Choroid plexus epithelial cell (primary cell): ENCODE results near the gene NFATC2.

Source experiments
- DNase-seq: peaks from one replicate; pipeline ENCODE4 v3.0.0-alpha.2; 2010; ENCODE audit warnings: low read depth
- H3K4me3 ChIP-seq: 2 replicates; pipeline ENCODE4 v1.5.1; 2011; ENCODE audit warnings: low read depth, mild to moderate bottlenecking, control low read depth, low read length, moderate library complexity
- TF ChIP-seq, protein P1 (sequence below): conservative IDR thresholded peaks from 2 replicates; pipeline ENCODE4 v1.5.1; 2011; ENCODE audit warnings: low read depth, mild to moderate bottlenecking, control low read depth, inconsistent platforms, low read length, moderate library complexity

Gene NFATC2

DNA sequence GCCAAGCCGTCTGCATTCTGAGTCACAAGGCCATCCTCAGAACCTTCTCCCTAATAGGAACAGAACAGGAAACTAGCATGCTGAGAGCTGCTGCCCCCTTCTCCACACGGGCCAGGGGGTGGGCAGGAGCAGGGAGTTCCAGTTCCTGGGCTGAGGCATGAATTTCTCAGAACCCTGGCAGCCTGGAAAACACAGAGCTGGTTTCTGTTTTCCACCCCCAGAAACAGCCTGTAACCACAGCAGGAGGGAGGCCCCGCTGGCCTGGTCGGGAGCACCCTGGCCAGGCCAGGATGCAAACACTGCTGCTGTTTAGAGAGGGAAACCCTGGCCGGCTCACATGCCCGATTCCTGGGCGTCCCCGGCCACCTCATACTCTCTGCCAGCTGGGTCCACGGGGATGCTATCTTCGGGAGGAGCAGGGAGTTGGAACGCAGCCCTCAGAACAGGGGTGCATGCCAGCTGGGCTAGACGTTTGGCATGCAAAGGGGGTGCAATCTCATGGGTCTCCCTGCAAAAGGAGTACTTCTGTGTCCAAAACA lies 130.1 kb downstream of the NFATC2 start:
- DNase-seq: peak; percentile 81
- TF ChIP-seq, protein P1, sequence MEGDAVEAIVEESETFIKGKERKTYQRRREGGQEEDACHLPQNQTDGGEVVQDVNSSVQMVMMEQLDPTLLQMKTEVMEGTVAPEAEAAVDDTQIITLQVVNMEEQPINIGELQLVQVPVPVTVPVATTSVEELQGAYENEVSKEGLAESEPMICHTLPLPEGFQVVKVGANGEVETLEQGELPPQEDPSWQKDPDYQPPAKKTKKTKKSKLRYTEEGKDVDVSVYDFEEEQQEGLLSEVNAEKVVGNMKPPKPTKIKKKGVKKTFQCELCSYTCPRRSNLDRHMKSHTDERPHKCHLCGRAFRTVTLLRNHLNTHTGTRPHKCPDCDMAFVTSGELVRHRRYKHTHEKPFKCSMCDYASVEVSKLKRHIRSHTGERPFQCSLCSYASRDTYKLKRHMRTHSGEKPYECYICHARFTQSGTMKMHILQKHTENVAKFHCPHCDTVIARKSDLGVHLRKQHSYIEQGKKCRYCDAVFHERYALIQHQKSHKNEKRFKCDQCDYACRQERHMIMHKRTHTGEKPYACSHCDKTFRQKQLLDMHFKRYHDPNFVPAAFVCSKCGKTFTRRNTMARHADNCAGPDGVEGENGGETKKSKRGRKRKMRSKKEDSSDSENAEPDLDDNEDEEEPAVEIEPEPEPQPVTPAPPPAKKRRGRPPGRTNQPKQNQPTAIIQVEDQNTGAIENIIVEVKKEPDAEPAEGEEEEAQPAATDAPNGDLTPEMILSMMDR: no peak
- peak overlapping the region; percentile 17 for H3K4me3 ChIP-seq

DNA sequence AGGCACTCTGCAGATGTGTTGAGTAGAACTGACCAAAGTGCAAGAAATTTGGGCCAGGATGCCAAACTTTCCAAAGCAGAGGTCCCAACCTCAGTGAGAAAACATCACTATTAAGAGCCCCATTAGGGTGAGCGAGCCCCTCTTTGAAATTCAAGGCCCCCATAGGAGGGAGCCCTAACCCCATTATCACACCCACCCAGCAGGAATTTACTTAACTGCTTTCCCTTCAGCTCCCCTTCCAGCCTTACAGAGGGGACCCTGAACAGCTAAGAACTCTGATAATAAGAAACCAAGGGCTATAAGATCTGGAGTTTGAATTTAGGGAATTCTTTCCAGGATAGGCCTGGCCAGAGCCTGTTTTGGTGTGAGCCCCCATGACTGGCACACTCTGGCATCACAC lies 130.6 kb downstream of the NFATC2 start:
- no peak overlapping the region for H3K4me3 ChIP-seq
- DNase-seq: no peak
- TF ChIP-seq, protein P1: peak; percentile 22

DNA sequence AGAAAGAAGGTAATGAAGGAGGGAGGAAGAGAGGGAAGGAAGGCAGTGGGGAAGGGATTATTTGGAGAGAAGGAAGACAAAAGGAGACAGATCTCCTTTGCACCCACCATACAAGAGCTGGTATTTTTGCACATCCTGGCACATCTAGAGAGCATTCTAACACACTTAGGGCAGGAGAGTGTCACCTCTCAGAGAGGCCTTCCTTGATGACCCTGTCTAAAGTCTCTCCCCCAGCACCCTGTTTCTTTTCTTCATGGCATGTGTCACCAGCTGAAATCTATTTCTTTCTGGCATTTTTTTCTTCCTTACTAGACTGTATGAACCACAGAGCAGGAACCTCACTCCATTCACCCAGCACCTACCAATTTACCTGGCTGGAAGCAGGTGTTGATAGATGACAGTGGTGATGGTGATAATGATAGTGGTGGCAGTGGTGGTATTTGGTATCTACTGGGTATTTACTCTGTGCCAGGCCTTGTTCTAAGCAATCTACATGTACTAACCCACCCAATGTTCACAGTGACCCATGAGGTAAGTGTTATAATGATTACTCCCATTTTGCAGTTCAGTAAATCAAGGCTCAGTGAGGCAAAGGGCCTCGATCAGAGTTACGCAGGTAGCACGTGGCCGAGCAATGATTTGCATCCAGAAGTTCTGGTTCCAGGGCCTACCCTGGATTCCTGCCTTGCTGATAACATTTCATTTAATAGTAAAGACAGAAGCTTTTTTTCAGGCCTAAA lies 131.8 kb downstream of the NFATC2 start:
- DNase-seq: no peak
- no peak overlapping the region for H3K4me3 ChIP-seq
- TF ChIP-seq, protein P1: no peak

DNA sequence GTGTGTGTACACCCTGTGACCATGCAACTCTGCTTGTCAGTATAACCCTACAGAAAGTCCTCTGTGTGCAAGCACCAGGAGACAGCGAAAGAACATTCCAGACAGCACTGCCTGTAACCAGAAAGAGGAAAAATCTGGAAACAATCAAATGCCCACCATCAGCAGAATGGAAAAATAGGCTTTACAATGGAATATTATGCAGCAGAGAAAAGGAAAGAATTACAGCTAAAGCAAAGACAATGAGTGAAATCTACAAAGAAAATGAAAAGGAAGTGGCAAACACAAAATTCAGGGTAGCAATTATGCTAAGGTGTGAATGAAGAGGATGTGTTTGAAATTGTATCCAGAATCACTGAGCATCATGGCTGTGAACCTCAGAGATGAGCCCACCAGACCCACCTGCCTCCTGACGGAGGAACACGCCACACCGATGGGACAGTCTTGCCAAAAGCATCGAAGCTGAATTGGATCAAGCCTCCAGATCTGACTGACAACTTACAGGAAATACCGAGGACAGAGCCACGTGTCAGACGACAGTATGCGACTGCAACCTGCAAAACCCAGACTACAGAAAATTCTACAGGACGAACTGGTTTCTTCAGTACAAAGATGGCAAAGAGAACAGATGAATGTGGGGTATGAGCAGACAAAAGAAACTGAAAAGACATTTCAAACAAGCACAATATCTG lies 133.2 kb downstream of the NFATC2 start:
- no peak for DNase-seq
- TF ChIP-seq, protein P1: no peak
- H3K4me3 ChIP-seq: no peak overlapping the region

DNA sequence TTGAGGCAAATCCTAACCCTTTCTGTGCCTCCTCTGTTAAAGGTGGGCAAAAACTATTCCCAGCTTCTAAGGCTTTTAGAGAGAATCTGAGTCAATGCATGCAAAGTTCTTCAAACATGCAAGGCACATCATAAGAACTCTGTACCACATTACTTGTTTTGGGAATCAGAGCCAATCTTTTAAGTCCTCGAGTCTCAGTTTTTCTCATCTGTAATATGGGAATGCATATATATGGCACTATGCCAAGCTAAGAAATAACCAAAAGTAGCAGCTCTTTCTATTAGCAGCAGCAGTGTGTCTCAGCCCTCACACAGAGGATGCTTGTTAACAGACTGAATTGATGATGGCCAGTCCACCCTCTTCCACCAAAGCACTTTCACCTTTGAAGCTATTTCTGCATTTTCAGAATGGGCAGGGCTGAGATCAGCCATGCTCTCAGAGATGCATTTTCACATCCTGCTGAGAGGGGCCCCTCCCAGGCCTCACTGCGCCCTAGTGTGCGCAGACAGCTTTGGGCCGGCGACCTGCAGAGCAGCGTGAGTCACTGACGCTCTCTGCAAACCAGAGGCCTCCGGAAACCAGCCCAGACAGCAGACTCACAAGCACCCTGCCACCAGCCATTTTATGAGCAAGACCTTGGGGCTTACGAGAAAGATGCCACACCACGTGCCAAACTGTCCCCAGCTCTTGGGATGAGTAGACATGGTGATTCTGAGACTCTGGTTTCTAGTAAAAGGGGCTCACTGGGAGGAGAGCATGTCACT lies 138.0 kb downstream of the NFATC2 start:
- TF ChIP-seq, protein P1: no peak
- peak; percentile 94 for DNase-seq
- H3K4me3 ChIP-seq: no peak overlapping the region

DNA sequence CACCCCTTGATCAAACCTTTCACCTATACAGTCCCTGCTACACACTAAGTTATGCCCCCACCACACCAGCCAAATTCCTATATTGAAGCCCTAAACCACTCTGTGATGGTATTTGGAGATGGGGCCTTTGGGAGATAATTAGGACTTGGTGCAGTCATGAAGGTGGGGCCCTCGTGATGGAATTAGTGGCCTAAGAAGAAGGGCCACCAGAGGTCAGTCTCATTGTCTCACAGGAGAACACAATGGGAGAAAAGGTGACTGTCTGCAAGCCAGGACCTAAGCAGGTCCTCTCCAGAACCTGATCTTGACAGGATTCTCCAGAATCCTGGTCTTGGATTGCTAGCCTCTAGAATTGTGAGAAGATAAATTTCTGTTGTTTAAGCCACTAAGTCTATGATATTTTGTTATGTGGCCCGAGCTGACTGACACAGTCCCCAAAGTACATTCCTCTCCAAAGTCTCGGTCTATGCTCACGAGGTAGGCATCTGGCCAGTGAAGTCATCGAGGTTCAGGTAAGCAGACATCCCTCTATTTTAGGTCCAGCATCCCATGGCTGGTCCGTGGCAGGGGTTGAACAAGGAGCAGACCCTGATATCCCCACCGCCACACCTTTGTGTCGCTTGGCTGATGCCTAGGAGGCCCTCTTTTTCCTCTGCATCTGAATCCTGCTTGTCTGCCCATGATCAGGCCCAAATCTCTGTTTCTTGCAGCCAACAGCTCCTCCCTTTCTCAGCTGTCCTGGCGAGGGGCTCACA lies 138.9 kb downstream of the NFATC2 start:
- H3K4me3 ChIP-seq: no peak overlapping the region
- no peak for DNase-seq
- TF ChIP-seq, protein P1: no peak
